ENCODE data around the gene GGCX.
"Not testable (repeated sequence)": the region's sequence is repeated elsewhere in the genome, so short reads cannot be mapped to it uniquely, and the experiment has no call there.

The GGCX gene

DNA sequence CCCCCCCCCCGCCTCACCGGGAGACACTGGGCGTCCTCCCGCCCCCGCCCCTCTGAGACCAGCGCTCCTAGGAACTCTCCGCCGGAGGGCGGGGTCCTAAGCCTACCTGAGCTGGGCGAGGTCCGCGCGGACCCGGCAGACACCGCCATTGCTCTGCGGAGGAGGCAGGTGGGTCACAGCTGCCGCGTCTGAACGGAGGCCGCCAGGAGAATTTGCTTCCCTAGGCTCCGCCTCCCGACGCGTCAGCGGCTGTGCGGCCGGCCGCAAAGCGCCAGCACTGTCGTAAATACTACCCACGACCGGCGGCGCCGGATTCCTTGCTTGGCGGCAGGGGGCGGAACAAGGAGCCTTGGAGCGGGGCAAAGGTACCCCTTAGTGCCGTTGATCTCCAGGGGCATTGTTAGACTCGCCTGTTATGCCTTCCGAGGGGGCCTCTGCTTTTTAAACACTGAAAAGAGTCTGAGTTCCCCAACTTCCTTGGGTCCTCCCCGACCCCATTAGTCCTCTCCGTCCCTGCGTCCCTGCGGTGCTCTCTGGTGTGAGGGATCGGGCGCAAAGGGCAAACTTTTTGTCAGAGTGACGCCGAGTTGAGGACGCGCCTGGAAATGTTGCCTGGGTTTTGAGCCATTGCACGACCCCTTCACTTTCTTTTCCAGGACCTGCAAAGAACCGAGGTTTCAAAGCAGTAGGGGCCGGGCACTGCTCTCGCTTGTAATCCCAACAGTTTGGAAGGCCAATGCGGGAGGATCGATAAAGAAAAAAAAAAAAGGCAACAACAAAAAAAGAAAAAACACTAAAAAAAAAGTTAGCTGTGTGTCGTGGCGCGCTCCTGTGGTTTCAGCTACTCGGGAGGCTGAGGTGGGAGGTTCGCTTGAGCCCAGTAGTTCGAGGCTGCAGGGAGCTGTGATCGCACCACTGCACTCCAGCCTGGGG lies at the start of gene GGCX:
Gene GGCX (minus strand): TSS at position 214 of the 933 bp plus-strand sequence. CDS start 65 bp downstream, at position 149.
- peak; percentile 94 for DNase-seq (ENCODE audit: low spot score)

DNA sequence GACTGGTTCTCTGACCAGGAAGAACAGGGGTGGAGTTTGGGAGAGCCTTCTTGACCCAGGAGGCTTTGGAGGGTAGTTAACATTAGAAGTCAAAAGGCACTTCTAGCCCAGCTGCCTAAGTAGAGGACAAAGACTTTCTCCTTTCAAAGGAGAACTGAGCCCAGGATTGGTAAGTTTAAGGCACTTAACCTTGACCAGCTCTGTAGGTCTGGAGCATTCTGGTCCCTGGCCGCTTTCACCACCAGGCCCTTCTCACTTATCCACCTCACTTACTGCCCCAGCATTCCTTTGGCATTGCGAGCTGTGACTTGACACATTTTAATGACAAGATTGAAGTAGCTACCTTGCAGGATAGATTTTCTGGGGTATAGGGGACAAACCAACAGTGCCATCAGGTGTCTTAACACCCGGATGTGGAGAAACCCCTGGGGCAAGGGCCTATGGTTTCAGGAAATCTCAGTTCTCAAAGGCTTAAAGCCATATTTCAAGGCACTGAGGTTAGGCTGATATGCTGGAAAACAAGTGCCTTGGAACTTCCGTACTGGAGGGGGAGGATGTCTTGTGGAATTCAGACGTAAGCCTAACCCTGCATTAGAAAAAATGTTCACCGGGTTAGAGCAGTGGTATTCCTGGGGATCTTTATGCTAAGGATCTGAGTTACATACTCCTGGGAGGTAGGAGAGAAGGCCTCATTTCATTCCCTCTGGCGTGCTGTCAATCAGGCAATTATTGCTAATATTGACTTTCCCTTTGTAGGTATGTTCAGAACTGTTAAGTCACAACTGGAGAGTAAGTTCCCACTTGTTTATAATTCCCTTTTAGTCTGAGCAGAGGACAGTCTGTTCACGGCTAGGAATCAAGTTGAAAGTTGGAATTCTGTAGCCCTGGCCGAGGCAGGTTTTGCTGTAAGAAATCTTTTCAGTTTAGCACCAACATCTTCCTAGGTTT lies 46.2 kb upstream of the GGCX start:
- DNase-seq (ENCODE audit: low spot score) = no peak

DNA sequence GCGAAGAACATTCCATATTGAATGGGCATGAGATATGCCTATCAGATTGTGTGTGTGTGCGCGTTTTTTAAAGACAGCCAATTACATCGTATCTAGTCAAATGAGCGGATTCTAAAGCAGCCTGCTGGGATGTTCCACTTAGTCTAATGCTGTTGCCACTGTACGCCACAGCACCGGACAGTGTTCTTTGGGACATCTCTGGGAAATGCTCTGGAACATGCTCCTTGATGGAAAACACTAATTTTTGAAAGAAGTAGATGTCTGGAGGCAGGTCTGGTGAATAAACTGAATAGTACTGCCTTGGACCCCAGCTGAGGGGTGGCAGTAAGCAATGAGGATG lies 44.8 kb upstream of the GGCX start:
- DNase-seq (ENCODE audit: low spot score) = no peak

DNA sequence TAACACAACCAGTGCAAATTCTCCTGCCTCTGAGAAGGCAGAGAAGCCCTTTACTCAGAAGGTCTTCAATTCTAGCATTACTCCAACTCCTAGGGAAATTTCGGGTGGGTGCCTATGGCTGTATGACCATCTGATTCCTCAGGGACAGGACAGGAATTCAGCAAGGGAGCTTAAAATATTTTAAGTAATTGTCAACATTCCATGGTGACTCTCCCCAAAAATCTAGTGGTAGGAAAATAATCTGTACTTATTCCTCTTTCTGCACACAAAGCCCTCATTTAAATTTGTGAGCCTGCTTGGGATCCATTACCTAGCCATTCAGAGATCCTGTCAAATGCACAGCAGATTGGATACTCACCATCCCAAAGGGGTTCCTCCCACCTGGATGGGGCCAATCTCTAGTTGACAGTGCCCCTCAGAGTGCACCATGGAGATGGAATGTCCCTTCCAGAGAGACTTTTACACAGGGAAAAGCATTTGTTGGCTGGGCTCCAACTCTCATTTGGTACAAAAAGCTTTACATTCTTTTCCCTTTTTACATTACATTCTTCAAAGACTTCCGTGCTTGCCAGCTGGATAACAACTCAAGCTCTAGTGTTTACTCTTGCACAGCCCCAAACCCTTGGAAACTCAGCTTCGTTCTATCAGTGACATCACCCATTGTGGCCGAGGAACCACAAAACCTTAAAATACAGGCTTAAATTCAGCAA lies 44.3 kb upstream of the GGCX start:
- DNase-seq (ENCODE audit: low spot score) = no peak

DNA sequence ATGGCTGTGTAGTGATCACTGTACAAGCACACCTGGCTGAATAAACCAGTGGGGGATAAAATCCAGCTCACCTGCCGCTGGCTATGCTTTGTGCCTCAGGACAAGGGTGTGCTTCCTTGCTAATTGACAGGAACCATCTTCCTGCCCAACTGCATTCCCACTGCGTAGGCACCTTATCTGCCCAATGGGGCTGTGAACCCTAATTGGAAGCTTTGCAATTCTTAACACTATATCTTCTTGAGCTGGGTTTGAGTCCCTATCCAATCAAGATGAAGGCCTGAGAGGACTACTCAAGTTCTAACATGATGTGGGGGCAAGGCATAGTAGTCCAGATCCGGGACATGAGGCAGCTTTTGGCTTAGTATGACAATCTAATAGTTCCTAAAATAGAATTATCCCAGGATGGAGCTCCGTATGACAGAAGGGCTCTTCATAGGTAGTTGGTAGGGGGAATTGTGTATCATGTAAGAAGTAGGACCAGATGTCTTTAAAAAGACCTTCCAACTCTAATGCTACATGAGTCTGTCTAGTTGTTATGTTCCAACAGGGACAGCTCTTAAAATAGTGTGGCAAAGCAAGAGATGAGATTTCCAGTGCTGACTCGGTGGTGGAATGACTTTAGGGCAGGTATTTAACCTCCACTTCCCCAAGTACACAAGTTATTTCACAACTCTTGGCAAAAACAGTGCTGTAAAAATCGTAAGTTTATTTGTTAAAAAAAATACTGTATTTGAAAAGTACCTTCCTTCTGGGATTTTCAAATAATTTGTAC lies 43.5 kb upstream of the GGCX start:
- no peak for DNase-seq (ENCODE audit: low spot score)

DNA sequence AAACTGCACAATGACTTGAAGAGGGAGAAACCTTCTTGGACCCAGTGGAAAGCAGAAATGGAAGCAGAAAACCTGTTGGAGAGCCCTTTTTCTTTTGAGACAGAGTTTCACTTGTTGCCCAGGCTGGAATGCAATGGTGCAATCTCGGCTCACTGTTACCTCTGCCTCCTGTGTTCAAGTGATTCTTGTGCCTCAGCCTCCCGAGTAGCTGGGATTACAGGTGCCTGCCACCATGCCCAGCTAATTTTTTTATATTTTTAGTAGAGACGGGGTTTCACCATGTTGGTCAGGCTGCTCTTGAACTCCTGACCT lies 42.8 kb upstream of the GGCX start:
- DNase-seq (ENCODE audit: low spot score) = not testable (repeated sequence)

DNA sequence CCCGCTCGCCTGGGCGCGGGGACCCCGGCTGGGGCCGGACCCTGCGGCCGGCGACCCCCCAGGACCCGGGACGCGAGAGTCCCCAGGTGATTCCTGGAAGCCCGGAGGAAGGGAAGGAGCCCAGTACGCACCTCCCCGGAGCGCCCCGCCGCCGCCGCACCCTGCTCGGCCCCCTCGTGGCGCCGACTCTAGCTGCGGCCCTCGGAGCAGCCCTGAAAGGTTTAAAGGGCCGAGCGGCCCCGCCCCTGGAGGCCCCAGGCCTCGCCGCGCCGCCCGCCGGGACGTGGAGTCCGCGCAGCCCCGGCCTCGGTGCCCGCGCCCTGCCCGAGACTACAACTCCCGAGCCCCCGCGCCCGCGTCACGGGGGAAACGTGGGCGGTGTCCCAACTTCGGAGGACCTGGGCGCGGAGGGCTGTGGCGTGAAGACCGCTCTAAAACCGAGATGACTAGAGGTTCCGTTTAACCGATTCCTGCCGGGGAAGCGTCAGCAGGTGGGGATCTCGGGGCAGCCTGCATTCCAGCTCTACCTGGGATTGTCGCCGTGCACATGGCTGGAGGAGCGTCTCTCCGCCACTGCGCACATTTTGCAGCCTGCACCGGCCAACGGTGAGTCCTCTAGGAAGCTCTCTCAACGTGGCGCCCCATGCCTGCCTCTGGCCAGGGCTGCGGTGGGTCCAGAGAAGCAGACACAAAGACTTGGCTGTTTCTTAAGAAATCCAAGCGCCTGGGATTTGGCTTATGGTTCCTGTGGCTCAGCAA lies 41.4 kb upstream of the GGCX start, which contains the start of gene TMEM150A:
Gene TMEM150A (minus strand): TSS at position 223 of the 759 bp plus-strand sequence. CDS start 750 bp downstream, outside the sequence.
- peak; percentile 89 for DNase-seq (ENCODE audit: low spot score)

DNA sequence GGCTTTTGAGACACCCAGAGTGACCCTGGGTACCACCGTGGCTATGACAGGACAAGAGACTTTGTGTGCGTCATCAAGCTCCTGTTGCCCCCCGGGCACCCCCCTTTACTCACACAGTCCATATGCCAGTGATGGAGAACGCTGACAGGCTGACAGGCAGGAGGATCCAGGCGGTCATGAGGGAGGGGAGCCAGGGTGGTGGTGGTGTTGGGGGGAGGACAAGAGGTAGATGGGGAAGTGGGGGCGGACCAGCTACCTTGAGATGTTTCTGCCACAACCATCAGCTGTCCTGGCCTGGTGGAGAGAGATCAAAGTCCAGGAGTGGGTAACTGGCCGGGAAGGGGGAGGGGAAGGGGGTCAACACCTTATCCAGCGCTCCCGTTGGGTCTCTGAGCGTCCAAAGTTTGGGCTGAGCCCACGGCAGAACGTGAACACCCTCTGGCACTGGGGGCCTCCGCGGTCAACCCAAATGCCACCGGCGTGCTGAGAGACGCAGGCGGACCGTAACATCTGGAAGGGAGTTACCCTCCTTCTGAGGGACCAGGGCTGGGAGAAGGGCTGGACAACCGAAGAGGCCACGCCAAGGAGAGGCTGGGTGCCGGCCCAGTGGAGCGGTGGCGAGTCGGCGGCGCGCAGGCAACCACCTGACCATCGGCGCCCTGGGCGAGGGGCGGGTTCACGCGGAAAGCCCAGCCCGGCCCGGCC lies 40.6 kb upstream of the GGCX start:
- DNase-seq (ENCODE audit: low spot score) = peak; percentile 30

DNA sequence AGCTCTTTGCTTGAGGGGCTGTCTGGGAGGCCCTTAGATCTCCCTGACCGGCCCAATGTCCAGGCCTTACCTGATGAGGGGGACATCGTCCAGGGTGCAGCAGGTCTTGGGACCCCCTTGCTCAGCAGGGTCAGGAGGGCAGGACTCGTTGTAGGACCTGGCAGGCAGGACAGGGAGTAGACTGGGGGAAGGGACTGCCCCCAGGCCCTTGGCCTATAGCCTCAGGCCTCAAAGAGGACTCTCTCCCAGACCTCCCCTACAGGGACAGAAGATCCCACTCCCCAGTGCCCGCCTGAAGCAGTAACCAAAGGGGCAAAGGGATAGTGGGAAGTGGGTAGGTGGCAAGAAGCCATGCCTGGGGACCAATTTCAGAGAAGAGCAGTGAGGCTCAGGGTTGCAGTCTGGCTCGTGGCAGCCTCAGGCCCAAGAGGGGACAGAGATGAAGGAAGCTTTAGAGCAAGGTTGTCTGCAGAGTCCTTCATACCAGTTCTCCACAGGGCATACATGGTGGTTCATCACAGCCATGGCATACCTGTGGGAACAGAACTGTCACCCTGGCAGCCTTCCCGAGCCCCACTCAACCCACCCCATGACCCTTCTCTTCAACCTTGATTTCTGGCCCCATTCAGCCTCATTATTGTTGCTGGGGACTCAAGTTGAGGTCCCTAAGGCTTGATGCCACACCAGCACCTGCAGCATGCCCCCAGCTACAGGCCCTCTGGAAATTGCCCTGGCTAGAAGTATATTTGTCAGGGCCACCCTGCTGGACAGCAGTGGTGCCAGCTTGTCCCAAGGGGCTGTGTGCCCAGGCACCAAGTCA lies 39.9 kb upstream of the GGCX start:
- no peak for DNase-seq (ENCODE audit: low spot score)

DNA sequence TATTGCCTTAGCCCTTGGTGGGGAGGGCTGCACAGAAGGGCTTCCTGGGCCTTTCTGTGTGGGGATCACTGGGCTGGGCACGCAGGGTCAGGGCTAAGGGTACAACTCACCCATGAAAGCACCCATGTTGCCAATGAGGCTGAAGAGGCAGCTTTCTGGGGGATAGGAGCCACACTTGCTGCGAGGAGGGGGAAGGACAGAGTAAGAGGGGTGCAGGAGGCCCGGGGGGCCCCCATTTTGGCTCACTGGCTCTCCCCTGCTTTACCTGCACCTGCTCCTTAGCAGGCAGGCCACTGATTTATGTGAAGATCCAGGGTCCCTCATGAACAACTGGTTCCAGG lies 38.9 kb upstream of the GGCX start:
- DNase-seq (ENCODE audit: low spot score) = no peak

DNA sequence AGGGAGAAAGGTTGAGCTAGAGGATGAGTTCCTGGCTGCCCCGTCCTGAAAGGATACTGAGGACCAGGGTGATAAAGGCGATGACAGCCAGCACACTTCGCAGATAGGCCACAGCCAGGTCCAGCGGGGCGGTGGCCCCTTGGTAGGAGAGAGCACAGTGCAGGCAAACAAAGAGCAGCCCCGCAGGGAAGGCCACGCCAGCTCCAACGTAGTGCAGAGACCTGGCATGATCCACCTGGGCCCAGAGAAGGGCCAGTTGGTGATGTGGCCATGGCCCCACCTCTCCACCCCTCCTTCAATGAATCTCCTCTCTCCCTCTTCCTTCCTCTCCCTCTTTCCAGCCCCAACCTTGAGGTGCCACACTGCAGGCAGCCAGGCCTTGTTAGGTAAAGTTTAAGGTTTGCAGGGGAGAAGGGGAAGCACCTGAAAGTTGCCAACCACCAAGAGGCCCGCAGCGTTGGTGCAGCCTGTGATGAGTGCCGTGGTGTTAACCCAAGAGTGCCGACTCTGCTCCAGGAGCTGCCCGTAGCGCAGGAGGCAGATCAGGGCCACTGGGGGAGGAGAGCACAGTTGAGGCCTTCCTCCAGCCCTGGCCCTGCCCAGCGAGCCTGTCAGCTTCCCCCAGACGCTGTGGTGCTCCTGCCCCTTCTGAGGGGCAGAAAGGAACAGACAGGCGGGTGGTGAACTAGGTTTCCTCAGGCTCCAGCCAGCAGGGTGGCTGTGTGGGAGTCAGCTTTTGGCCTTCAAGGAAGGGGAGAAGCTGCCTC lies 38.4 kb upstream of the GGCX start:
- no peak for DNase-seq (ENCODE audit: low spot score)

DNA sequence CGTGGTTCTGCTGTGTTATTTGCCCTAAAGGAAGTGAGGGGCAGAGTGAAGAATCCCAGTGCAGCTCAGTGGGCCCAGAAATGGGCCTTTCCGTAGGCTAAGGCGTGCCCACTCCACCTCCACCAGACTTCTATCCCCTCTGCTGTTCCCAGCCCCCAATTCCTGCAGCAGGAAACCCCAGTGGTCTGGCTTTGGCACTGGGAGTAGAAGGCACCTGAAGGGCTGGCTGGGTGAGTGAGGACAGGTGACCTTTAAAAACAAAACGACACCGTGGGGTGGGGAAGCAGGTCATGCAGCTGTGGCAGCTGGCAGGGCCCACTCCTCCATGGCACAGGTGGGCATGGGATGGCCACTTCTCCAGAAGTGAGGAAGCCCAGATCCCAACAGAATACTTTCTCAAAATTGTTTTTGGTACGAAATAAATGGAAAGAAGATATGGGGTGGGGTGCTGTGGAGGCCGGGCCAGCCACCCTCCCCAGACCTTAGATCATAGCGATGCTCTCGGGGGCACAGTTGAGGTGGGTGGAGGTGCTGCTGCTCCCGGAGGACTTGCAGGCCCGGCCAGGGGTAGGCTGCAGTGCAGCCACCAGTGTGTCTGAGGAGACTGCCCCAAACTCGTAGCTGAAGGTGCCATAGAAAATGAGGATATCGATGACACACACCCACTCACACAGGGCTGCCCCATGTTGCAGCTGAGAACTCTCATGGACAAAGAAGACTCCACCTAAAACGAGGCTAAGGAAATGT lies 37.5 kb upstream of the GGCX start:
- no peak for DNase-seq (ENCODE audit: low spot score)

DNA sequence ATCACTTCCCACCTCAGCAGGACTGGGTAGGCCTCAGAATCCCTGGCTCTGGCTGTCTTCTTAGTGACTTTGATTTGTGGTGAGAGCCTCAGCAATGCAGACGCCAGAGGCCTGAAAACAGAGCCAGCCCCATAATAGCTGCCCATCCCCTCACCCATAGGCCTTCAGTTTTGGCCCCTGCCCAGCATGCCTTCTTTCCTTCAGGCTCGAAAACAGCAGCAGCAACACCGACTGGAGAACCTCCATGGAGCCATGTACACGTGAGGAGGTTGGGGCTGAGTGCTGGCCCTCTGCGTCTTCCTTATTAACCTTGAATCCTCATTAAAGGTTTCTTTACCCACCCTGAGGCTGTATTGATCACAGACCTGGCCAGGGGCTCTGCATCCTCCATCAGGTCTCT lies 35.9 kb upstream of the GGCX start:
- DNase-seq (ENCODE audit: low spot score) = no peak

DNA sequence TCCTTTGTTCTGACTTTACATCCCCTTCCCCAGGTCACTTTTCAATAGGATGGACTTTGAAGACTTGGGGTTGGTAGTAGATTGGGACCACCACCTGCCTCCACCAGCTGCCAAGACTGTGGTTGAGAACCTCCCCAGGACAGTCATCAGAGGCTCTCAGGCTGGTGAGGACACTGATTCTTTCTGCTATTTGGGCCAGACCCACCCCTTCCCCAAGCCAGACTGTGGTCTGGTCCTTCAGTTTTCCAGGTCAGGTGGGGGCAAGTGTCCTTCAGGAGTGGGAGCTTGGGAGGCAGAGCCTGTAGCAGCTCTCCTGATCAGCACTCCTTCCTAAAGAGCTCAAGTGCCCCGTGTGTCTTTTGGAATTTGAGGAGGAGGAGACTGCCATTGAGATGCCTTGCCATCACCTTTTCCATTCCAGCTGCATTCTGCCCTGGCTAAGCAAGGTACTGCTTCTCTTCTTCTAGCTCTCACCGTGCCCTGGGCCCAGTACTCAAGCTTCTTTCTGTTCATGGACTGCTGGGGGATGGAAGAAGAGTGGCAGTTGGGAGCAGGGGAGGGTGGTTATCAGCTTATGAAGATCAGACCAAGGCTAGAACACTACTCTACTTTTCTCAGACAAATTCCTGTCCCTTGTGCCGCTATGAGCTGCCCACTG lies 35.3 kb upstream of the GGCX start:
- DNase-seq (ENCODE audit: low spot score) = no peak

DNA sequence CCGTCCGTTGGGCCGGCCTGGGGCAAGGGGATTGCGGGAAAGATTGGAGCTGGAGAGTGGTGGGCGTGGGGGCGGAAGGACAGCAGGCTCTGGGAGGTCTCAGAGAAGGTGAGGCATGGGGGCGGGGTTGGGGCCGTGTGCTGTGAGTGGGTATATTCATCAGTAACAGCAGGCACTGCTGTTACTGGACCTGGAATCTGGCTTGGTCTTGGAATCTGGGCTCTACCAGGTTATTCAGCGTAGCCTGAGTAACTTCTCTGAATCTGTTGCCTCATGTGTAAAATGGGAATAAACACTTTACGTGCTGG lies 34.7 kb upstream of the GGCX start:
- no peak for DNase-seq (ENCODE audit: low spot score)

DNA sequence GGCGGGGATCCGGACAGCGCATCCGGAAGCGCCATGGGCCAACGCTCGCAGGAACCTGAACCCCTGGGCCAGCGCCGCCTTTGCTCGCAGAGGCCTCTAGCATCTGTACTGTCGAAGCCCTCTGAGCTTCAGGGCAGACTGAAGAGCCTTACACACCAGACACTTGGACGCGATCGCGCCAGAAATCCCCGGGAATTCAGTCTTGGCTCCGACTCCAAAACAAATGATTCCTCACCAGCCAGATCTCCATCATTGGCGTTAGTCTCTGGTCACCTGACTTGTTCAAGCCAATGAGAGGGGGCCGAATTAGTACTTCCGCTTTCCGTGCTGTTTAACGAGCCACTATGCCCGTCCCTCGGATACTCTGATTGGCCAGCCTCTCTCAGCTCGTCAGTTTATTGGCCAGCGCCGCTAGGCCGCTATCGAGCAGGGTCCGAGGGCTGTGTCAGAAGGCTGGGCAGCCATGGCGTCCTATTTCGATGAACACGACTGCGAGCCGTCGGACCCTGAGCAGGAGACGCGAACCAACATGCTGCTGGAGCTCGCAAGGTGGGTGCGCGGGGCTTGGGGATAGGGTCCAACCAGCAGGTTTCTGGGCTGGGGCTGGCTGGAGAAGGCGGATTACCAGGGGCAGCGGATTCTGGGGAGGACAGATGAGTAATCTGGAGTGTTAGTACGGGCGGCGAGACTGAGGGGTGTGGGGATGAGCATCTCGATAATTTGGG lies 34.2 kb upstream of the GGCX start, which contains the start of gene RNF181:
Gene RNF181 (plus strand): TSS at position 445 of the 725 bp plus-strand sequence. CDS start 19 bp downstream, at position 464.
- peak; percentile 100 for DNase-seq (ENCODE audit: low spot score)
